Stimulated activated CD8-positive, alpha-beta memory T cell treated with anti-CD3 and anti-CD28 coated beads, Interleukin-7, amount 100 ng/mL, for 1 hour (primary cell): ENCODE results near the gene MSL3B.

Source experiments
- DNase-seq, 2 donors: peaks; one replicate each; pipeline ENCODE4 v3.0.0-alpha.2; 2020; ENCODE audit warnings: low read depth in 2 of 2

MSL3B gene

DNA sequence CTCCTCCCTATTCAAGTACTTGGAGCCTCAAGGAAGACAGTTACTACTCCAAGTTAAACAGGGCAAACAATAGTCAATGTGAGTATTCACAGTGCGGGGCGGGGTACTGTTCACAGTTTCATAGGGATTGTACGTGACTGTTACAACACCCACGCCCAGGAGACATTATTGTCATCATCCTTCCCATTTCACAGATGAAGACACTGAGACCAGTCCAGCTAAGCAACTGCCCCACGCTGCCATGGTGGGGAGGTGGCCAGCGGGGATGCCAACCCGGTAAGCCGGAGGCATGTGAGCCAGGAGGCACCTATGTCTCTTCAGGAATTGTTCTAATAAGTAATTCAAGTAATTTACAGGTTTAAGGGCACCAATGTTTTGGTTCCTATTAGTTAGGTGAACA lies 14.8 kb downstream of the MSL3B start:
- DNase-seq: no peak

DNA sequence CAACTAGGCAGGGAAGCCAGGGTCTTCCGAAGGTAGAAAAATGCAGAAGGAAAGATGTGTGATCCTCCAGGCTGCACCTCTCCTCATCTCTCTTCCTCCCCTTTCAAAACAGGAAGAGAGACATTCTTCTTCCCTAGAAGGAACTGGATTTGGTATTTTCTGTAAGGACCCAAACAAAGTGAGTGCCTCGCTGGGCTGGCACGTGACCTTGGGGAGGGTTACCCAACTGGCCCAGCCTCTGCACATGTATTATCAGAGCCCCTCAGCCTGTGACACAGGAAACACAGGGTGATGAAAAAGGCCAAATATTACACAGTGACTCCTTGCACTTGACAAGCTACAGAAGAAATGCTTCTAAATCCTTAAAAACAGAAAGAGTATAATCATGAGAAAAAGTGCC lies 16.1 kb downstream of the MSL3B start:
- DNase-seq: no peak

DNA sequence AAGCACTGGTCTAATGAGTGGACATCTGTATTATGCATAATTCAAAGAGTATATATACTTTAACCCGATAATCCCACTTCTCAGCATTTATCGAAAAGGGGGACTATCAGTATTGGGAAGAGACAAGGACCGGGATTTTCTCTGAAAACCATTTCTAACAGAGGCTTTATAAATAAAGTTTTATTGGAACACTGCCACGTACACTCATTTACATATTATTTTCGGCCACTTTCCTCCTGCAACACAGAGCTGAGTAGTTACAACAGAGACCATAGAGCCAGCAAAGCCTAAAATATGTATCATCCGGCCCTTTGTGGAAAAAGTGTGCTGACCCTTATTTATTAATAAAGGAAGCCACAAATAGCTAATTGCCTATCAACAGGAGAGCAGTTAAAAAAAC lies 17.0 kb downstream of the MSL3B start:
- no peak for DNase-seq

DNA sequence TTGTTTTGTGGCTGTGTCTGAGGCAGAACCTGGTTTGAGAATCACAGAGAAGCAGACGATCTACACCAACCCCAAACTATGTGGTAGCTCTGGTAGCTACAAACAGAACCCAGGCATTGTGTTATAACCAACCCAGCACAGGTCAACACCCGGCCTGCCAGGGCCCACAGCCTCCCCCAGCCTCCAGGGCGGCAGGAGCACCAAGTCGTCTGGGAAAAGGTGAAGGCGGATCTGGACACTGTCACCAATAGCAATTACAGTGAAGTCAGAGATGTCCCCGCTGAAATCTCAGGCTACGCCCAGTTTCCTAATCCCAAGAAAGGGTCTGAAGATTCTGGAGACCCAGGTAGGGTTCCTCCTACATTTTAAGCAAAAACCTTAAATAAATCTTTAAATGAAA lies 17.4 kb downstream of the MSL3B start:
- DNase-seq: no peak

DNA sequence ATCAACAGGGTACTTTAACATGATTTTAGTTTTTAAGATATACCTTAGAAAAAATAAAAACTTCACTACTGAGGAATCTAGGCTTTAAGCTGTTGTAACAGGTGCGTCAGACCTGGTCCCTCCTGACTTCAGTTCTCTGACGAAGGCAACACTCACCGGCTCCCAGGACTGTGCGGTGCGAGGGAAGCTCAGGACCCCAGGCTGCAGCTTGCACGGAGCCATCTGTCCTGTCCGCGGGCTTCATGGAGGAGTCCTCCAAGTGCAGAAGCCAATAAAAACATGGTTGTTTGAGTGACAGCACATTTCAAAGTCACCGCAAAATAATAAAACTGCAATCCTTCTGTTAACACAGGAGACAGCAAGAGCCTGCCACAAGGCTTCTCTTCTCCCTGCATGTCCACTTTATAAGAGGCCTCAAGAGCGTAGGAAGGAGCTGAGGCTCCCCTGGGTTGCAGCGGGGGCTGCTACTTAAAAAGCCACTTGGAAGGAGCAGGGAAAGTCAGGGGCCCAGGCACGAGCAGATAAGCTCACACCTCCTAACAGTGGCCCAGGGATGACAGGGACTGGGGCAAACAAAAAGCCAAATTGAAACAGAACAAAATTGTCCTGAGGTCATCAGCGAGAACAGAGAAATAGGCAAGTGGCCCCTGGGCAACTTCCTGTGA lies 18.4 kb downstream of the MSL3B start:
- DNase-seq: no peak

DNA sequence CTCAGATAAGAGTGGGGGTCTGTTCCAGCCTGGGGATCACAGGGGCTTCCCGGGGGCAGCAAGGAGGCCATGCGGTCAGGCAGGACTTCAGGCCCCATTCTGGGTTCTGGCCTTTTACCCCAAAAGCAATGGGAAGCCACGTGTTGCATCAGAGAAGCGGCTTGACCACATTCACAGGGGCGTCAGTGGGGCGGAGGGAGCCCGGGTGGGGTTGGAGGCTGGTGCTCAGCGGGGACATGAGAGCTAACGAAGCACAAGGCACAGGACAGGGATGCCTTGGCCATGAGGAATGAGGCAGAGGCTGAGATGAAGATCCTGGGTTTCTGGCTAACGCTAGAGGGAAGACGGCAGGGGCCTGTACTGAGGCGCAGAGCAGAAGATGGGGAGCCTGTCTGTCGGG lies 19.9 kb downstream of the MSL3B start:
- no peak for DNase-seq

DNA sequence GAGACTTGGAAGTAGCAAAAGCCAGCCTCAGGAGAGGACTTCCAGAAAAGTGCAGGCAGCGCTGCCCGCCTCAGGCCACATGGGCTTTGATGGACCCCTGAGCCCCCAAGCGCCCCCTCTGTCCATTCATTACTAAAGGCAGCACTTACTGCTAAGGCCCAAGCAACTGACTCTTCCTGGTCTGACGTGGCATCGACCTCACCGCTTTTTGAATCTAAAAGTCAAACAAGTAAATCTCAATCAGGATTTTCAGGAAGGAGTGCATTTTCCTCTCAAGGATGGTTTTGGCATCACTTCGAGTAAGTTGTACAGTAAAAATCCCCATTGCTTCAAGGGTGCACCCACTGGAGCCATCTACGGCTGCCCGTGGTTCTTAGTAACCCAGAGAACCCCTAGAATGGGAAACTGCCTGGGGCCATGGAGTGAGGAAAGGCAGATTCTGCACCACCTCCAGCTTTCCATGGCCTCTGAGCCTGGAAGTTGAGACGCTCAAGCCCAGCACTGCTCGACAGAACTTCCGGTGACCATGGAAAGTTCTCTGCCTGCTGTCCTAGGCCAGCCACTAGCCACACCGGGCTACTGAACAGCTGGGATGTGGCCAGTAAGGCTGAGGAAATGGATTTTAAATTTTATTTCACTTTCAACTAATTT lies 20.8 kb downstream of the MSL3B start:
- DNase-seq: no peak

DNA sequence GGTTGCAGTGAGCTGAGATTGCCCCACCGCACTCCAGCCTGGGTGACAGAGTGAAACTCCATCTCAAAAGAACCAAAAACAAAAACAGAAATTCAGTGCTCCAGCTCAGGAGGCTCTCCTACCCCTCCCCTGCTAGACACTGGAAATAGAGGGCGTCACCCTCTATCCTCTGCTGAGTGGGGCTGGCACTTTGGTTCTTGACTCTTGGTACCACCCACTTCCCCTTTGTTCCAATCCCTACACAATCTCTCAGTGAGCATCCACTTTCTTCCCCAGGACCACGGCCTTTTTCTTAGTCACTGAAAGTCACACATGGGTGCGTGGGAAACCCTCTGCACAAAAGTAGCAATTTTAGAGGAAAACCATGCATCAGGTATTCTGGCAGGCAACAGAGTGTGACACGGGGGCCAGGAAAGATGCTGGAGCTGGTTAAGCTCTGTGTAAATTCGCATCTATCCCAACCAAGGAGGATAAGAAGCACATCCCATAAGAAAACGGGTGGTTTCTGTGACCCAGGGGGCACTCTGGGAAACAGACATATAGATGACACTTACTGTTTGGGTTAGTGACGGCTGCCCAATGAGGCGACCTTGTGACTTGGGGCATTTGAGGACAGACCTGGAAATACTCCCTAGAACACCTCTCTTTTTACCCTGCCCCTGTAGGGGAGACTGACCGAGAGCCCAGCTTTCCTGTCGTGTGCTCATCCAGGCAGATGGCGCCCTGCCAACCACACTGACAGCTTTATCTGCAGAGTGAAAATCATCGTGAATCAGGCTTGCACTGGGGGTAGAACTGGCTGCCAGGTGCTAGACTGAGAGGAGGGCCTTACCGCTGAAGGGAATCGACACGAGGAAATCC lies 21.6 kb downstream of the MSL3B start:
- DNase-seq: no peak

DNA sequence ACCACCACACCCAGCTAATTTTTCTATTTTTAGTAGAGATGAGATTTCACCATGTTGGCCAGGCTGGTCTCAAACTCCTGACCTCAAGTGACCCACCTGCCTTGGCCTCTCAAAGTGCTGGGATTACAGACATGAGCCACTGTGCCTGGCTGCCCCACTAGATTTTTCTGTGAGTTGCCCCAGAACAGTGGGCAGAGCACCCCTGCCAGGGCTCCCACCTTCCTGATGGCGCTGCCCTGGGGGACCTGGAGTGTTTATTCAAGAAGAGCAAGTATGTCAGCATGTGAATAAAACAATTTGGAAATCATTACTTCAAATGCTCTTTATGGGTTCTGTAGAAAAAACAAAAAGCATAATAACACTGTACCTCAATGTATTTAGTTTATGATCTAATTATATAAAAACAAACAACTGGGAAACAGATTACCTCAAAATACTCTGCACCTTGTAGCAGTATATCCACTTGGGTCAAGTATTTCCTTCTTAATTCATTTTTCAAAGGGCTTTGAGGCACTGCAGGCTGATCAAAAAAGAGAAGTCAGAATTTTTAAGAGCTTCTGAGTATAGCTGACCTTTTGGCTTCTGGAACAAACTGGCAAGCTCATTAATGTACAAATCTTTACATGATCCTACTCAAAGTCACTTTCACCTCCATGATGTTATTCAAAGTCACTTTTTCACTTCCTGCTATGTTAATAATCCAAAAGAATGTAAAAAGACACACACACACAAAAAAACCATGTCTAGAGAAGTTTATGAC lies 22.7 kb downstream of the MSL3B start:
- DNase-seq: no peak

DNA sequence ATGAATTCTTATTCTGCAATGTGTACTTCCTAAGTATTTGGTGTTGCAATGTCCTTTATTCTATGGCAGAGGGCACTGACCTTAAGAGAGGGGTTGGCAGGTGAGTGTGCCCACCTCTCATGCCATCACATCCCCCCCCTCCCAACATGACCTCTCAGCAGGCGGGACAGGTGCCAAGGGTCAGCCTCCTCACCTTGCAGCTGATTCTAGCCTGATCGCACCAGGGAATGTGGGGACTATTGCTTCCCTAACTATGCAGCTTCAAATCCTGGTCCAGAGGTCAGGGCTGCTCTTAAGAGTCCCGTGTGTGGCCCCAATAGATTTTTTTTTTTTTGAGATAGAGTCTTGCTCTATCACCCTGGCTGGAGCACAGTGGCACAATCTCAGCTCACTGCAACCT lies 23.4 kb downstream of the MSL3B start:
- no peak for DNase-seq

DNA sequence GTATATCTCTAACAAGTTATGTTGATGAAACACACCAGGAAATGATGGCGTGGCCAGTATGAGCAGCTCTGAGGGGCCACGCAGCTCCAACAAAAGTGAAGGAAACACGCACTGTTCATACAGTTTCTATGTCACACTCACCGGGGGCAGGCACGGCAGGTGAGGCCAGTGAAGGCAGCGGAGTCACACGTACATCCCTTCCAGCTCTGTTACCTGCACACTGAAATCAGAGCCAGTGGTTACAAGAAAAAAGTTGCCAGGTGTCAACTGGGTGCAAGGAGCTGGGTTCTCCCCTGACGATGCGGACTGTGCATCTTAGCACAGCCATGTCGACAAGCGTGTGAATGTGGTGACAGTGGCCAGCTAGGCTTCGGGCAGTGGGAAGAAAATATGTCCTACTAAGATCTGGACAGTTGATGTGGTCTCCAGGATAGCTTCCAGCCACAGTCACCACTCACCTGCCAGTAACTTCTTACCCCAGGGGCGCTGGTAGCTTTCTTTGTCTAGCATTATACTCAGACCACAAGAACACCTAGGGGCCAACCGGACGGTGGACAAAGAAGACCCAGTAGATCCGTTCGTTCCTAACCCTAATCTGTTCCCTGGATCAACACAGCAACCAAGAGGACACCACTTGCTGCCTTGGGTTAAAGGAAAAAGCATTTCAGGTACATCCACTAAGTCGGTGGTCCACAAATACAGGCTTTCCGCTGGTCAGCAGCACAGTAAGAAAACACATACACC lies 23.9 kb downstream of the MSL3B start:
- no peak for DNase-seq

DNA sequence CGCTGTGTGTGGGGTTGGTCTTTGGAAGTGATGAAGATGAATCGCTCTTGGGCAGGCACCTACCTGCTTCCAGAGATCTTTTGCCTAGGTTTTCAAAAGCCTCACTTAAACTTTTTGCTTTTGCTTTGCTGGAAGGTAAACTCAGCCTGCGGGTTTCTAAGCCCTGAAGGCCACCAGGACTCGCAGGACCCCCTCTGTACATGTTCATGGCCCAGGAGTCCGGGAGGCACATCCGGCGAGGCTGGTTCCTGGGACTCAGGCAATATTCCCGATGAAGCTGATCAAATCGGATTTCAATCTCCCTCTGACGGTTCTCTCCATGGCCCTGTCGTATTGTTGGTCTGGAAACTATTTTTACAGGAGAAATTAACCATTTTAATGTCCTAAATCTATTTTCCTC lies 27.0 kb downstream of the MSL3B start:
- DNase-seq: no peak

DNA sequence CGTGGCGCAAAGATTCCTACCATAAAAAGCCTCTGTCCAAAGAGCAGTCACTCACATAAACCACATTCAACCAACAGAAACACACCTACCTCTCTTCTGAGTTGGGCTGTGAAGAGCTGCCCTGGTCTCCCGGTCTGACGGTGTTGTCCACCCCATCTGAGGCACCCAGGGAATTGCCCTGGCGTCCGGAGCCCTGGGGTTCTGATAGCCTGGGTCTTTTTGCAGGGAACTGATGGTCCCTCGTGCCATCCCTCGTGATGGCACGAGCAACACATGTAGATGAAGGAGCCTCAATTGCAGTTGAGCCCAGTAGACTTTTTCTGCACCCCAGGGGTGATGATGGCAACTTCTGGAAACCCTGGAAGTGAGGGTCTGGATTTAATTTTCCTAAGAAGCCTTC lies 27.7 kb downstream of the MSL3B start:
- no peak for DNase-seq

DNA sequence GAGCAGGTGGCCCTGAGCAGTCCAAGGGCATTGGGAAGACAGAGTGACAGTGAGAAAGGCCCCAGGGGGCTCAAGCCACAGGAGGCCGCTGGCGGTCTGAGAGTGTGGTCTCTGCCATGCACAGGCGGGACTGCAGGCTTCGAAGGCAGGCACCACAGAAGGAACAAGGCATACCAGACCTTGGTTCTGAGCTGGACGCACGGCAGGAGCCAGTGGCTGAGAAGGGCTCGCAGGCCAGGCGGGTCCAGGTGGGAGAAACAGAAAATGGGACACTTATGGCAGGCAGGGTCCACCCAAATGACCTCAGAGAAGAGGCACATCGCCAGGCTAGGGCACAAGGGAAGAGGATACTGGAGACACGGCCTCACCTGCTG lies 28.8 kb downstream of the MSL3B start:
- no peak for DNase-seq

DNA sequence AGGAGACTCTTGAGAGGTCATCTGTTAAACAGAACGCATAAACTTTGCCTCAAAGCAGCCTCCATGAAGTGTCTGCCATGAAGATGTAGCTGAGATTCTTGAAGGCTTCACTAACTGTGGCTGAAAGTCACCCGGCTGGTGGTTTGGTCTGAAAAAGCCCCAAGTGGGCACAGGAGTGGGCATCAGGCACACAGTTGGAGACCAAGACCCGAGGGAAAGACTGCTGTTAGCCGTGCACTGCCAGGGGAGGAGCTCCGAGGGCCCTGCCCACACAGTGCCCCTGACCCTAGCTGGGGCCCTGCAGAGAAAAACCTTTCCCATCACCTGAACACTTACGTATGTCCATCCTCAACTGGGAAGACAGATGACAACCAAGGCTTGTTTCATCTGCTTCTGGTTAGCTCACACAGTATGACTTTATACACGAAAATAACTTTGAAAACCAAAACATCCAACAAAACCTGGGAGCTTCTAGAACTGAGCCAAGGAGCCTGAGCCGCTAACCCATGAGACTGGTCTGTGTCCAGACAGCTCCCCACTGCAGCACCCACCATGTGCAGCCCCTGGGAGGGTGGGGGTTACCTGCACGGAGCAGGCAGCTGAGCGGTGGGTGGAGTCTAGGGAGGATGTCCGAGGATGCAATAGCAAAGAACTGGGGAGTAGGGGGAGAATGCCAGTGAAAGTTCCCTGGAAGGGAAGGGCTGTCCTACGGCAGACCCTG lies 29.3 kb downstream of the MSL3B start:
- no peak for DNase-seq

DNA sequence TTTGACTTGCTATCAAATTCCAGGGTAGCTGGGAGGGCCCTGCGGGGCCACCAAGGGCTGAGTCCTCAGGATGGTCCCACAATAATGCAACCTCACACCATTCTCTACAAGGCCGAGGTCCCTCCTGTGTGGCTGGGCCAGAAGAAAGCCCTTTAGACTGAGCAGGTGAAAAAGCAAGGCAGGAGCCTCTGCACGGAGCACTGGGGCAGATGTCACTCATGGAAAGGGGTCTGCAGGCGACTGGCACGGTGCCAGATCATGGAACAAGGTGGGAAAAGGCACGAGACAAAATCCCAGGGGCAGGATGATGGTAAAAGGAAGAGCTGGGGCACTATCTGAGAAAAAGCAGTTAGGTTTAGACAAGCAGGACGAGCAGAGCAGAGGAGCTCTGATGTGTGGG lies 29.9 kb downstream of the MSL3B start:
- no peak for DNase-seq

DNA sequence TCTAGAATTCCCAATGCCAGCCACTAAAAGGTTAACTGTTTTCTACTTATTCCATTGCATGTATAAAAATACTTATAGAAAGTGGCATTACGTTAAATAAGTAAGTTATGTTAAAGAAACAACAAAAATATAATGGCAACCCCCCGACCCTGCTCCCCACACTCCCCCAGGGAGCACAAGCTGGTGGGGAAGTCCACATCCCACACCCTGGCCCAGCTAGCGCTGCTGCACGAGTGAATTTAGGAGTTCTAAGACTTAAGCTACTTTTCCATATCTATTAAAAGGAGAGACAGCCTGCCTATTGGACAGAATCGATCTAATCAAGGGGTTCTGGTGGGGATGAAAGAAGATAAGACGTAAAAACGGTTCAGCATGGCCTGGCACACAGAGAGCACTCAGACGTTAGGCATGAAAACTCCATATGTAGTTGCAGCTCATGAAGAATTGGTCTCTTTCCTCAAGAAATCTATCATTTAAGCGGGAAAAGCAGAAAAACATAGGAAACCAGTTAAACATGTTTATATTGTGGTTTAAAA lies 30.4 kb downstream of the MSL3B start:
- DNase-seq: no peak

DNA sequence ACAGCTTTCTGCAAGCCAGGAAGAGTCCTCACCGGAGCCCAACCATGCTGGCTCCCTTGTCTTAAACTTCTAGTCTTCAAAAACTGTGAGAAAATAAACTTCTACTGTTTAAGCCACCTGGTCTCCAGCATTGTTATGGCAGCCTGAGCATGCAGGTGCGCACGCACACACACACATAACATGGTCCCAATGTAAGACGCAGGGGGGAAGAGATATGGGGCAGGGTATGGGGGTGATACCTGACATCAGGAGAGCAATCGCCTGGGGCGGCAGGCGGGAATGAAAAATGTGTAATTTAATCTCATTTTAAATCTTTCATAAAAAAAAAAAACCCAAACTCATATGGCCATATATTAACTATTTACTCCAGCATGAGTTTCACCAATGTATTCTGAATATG lies 31.8 kb downstream of the MSL3B start:
- DNase-seq: no peak

DNA sequence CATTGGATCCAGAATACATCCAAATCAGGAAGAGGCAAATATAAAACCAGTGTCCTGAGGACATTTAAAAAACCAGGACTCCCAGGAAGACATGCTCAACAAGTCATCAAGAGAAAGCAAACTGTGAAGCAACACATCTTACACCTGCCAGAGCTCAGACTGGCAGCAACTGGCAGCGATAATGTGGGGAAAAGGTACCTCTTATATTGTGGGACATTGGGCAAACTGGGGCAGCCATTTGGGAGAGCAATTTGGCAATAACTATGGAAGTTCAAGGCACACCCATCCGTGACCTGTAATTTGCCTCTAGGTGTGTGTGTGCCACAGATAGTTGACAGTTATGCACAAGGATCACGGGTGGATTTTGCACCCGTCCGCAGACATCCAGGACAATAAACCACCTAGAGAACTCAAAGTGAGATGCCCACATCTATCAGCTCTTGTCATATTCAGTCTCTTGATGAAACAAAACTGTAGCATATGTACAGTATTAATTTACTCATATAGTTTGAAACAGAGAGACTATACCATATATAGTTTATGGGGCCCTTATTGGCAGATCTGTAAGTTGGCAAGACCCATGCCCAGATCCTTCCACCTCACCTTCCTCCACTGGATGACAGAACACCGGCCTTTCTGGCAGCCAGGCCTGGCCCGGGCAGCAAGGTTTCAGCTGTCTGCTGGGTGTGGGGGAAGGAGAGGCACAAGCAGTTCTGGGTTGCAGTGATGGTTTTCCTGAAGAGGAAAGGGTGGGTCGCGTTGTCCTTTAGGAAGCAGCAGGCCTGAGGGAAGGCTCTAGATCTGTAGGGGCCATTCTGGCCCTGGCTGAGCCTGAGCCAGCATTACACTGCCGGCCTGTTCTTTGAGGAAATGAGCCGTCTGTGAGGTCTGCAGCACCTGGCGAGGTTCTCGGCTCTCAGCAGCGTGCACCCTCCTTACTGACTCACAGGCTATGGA lies 32.7 kb downstream of the MSL3B start:
- DNase-seq: no peak

DNA sequence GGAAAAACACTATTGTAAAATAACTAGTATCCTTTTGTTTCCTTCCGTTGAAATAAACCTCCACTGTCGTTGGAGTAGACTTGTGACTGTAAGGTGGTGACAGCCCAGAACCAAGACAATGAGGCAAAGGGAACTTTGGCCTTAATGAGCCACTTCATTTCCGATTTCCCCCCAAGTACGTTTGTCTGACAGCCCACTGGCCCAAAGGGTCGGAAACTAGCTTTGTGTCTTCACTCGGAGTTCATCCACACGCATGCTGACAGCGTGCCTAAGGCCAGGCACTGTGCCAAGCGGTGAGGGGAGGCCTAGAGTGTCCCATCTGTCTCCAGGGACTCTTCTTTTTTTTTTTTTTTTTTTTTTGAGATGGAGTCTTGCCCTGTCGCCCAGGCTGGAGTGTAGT lies 34.8 kb downstream of the MSL3B start:
- no peak for DNase-seq
